Stimulated activated CD8-positive, alpha-beta memory T cell treated with anti-CD3 and anti-CD28 coated beads, Interleukin-7, amount 100 ng/mL, for 24 hours (primary cell): ENCODE measurements around the gene SLC7A14.

Experiments
- DNase-seq: peaks from one replicate; pipeline ENCODE4 v3.0.0-alpha.2; 2020; ENCODE audit warnings: low read depth

The SLC7A14 gene

GRCh38 chr3:170585937-170586310, at the start of gene SLC7A14:
Gene SLC7A14 (minus strand): TSS chr3:170586075. CDS start chr3:170526936, 59,139 bp downstream.
- DNase-seq: no peak

GRCh38 chr3:170635385-170635735, 49.5 kb upstream of the SLC7A14 start:
- DNase-seq: no peak

- no peak for DNase-seq
Measured at GRCh38 chr3:170634663-170635384, 48.9 kb upstream of the SLC7A14 start.

GRCh38 chr3:170633573-170633972, 47.7 kb upstream of the SLC7A14 start:
- DNase-seq: no peak

- DNase-seq: no peak
Measured at GRCh38 chr3:170632780-170633179, 46.9 kb upstream of the SLC7A14 start.

- DNase-seq: no peak
Measured at GRCh38 chr3:170631755-170632488, 46.0 kb upstream of the SLC7A14 start.

- DNase-seq: no peak
Measured at GRCh38 chr3:170623524-170623923, 37.6 kb upstream of the SLC7A14 start.

GRCh38 chr3:170622369-170623159, 36.7 kb upstream of the SLC7A14 start:
- DNase-seq: no peak

GRCh38 chr3:170621256-170621655, 35.4 kb upstream of the SLC7A14 start:
- no peak for DNase-seq

GRCh38 chr3:170614214-170614966, 28.5 kb upstream of the SLC7A14 start:
- no peak for DNase-seq

GRCh38 chr3:170611751-170612150, 25.9 kb upstream of the SLC7A14 start:
- no peak for DNase-seq

- DNase-seq: no peak
Measured at GRCh38 chr3:170610321-170610884, 24.5 kb upstream of the SLC7A14 start.

- DNase-seq: no peak
Measured at GRCh38 chr3:170608475-170608874, 22.6 kb upstream of the SLC7A14 start.

- no peak for DNase-seq
Measured at GRCh38 chr3:170606675-170607074, 20.8 kb upstream of the SLC7A14 start.

GRCh38 chr3:170605490-170605889, 19.6 kb upstream of the SLC7A14 start:
- no peak for DNase-seq

GRCh38 chr3:170603770-170604510, 18.1 kb upstream of the SLC7A14 start:
- DNase-seq: no peak

- DNase-seq: no peak
Measured at GRCh38 chr3:170602556-170602955, 16.7 kb upstream of the SLC7A14 start.

GRCh38 chr3:170600005-170600624, 14.2 kb upstream of the SLC7A14 start:
- no peak for DNase-seq

- no peak for DNase-seq
Measured at GRCh38 chr3:170599091-170599490, 13.2 kb upstream of the SLC7A14 start.

- DNase-seq: no peak
Measured at GRCh38 chr3:170598091-170598502, 12.2 kb upstream of the SLC7A14 start.

- DNase-seq: no peak
Measured at GRCh38 chr3:170594528-170594927, 8.7 kb upstream of the SLC7A14 start.
